NCI-H1092 treated with DMSO at 0.1 percent for 48 hours (cell line): ENCODE data around the gene EIF3D.

Source experiments
- DNase-seq: peaks from one replicate; lab custom pipeline; 2025; lab: John Stamatoyannopoulos, UW

EIF3D gene

GRCh38 chr22:36506637-36507517, 22.1 kb downstream of the EIF3D start, which contains the start of gene FOXRED2:
TSS of gene FOXRED2 (minus strand) at chr22:36507040. CDS start at chr22:36506422, 618 bp downstream.
- peak; percentile 85 for DNase-seq

GRCh38 chr22:36505998-36506635, 22.8 kb downstream of the EIF3D start:
- no peak for DNase-seq

GRCh38 chr22:36497910-36498665, 30.9 kb downstream of the EIF3D start:
- DNase-seq: no peak

GRCh38 chr22:36493690-36494110, 35.3 kb downstream of the EIF3D start:
- DNase-seq: no peak

- no peak for DNase-seq
Observed at GRCh38 chr22:36492109-36492508, 36.9 kb downstream of the EIF3D start.

GRCh38 chr22:36491155-36491554, 37.8 kb downstream of the EIF3D start:
- no peak for DNase-seq

GRCh38 chr22:36486619-36487384, 42.2 kb downstream of the EIF3D start:
- DNase-seq: no peak

- DNase-seq: peak; percentile 96
Observed at GRCh38 chr22:36481393-36482168, 47.4 kb downstream of the EIF3D start, which contains the start of gene TXN2. TSS of gene TXN2 (minus strand) at chr22:36481640. CDS start at chr22:36480837, 803 bp downstream.

- no peak for DNase-seq
Observed at GRCh38 chr22:36480941-36481392, 48.0 kb downstream of the EIF3D start.

GRCh38 chr22:36478966-36479365, 50.0 kb downstream of the EIF3D start:
- DNase-seq: no peak

- no peak for DNase-seq
Observed at GRCh38 chr22:36475341-36475740, 53.6 kb downstream of the EIF3D start.

GRCh38 chr22:36472689-36473088, 56.3 kb downstream of the EIF3D start:
- DNase-seq: no peak

- no peak for DNase-seq
Observed at GRCh38 chr22:36471341-36471821, 57.6 kb downstream of the EIF3D start.

GRCh38 chr22:36470994-36471331, 58.0 kb downstream of the EIF3D start:
- no peak for DNase-seq

GRCh38 chr22:36470162-36470993, 58.6 kb downstream of the EIF3D start:
- DNase-seq: peak; percentile 64

- no peak for DNase-seq
Observed at GRCh38 chr22:36469094-36469710, 59.8 kb downstream of the EIF3D start.

- DNase-seq: no peak
Observed at GRCh38 chr22:36467946-36468345, 61.0 kb downstream of the EIF3D start.

- DNase-seq: peak; percentile 29
Observed at GRCh38 chr22:36467042-36467810, 61.7 kb downstream of the EIF3D start.
